ENCODE data around the gene GLOD5.
A peak's percentile ranks its signal among the peaks of the same experiment; 100 is the strongest.

Gene GLOD5

DNA sequence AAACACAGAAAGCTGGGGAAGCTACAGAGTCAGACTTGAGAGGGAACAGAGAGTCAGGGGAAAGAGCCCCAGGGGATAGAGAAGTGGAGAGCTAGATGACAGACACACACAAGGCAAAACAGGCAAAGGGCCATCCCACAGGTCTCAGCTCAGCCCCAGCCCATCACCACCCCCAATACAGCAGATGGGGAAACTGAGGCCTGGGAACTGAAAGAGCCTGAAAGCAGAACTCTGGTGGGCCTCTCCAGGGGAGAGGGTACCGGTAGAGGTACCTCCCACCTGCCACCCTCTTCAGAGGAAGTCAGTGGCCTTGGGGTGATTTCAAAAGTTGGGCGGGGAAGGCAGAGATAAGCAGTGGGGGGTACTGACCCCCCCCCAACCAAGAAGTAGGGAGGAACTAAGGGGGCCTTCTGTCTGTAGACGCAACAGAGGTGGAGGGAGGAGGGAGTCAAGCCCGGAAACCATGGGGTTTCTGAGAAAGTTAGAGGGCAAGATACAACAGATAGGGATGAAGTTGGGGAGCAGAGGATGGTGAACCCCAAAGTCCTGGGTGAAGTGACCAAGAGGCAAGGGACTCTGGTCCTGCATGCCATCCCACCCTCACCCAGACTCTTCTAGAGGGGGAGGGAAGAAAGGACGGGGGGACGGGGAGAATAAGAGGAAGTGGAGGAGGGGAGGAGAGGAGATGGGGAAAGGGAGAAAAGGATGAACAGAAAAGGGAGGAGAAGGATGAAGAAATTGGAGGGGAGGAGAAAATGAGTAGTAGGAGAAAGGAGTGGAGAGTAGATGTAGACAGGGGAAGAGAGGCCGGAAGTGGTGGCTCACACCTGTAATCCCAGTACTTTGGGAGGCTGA is 28.0 kb downstream of the GLOD5 start:
- CTCF ChIA-PET, result no interaction called here
- H3K27ac ChIP-seq (ENCODE audit: extremely low read depth, low read depth, low read length), result no peak overlapping the region
- no peak for TF ChIP-seq ZNF624 (tag by site-specific recombination; IDR thresholded peaks at IDR 0.05)
- no peak for TF ChIP-seq ZNF174 (tag by site-specific recombination; IDR thresholded peaks at IDR 0.05)
- peak; percentile 43; the same call in 1 of the 2 replicates for TF ChIP-seq PRDM1 (tag by site-specific recombination; IDR thresholded peaks at IDR 0.05)
- TF ChIP-seq ZNF529 (tag by site-specific recombination; IDR thresholded peaks at IDR 0.05; ENCODE audit: insufficient replicate concordance), result no peak

GRCh38 chrX:48790477-48790876 is 28.9 kb downstream of the GLOD5 start:
- H3K27ac ChIP-seq (ENCODE audit: extremely low read depth, low read depth, low read length), result no peak overlapping the region
- ChIA-PET POLR2A (no interaction called here), CTCF (no interaction called here)
- H3K36me3 ChIP-seq (ENCODE audit: control insufficient read depth in 2 of 2, insufficient read depth in 1 of 2, low read length in 2 of 2), result no peaks in the 10 kb centered on the region
- no peaks in the 10 kb centered on the region for H3K9me3 ChIP-seq (ENCODE audit: control insufficient read depth, insufficient read depth, low read depth, low read length)
- no peak overlapping the region for H3K4me3 ChIP-seq (ENCODE audit: low read depth, low read length)
- TF ChIP-seq ZNF626 (tag by site-specific recombination; IDR thresholded peaks at IDR 0.05) (no peak), PRDM1 (tag by site-specific recombination; IDR thresholded peaks at IDR 0.05) (peak; percentile 83), ZNF366 (tag by site-specific recombination; conservative IDR thresholded peaks at IDR 0.05) (peak; percentile 90)
- no peaks in the 10 kb centered on the region for H3K4me1 ChIP-seq (ENCODE audit: control insufficient read depth, insufficient read depth, low read length)

More for the DNA sequence above, 28.0 kb downstream of the GLOD5 start:
- Histone ChIP-seq H3K9me3 (ENCODE audit: control insufficient read depth, insufficient read depth, low read depth, low read length) (no peaks in the 10 kb centered on the region), H3K36me3 (ENCODE audit: control insufficient read depth in 2 of 2, insufficient read depth in 1 of 2, low read length in 2 of 2) (no peaks in the 10 kb centered on the region), H3K4me3 (ENCODE audit: low read depth, low read length) (no peak overlapping the region), H3K4me1 (ENCODE audit: control insufficient read depth, insufficient read depth, low read length) (no peaks in the 10 kb centered on the region)
- POLR2A ChIA-PET, result no interaction called here

DNA sequence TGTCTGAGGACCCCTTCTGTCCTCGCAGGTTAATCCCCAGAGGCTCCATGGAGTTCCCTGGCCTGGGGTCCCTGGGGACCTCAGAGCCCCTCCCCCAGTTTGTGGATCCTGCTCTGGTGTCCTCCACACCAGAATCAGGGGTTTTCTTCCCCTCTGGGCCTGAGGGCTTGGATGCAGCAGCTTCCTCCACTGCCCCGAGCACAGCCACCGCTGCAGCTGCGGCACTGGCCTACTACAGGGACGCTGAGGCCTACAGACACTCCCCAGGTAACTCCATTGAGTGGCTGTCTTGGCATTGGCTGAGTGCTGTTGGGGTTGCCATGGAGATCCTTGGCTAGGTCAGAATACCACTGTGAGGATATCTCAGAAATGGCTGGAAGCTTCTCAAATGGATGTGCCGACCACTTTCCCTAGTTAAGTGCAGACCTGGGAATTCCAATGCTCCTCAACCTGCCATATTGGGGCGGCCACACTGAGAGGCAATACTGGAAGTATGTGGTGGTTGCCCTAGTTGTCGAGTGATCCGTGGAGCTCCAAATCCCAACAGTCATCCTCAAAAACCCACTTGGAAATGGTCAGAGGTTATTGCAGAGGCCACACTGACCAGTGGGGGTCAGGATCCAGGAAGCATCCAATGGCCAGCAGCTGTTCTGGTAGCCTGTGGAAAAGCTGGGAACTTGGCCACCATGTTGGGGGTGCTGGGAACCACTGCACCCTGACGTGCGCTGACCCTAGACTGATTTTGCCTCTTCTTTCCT is 29.7 kb downstream of the GLOD5 start:
- ChIA-PET POLR2A (interaction anchor here (1.1 kb wide), 1 partner anchor 10 kb away, joined by 3 read pairs; the partner anchor contains the start of gene HDAC6), CTCF (interaction anchor here (0.6 kb wide), 1 partner anchor 1120 kb away, joined by 5 read pairs; no protein-coding TSS in a partner anchor)
- no peaks in the 10 kb centered on the region for H3K4me1 ChIP-seq (ENCODE audit: control insufficient read depth, insufficient read depth, low read length)
- no peaks in the 10 kb centered on the region for H3K9me3 ChIP-seq (ENCODE audit: control insufficient read depth, insufficient read depth, low read depth, low read length)
- no peaks in the 10 kb centered on the region for H3K36me3 ChIP-seq (ENCODE audit: control insufficient read depth in 2 of 2, insufficient read depth in 1 of 2, low read length in 2 of 2)
- 0 out of 2 replicates have a peak, but pooled peaks have one; percentile 26 for TF ChIP-seq PRDM10 (tag by site-specific recombination; IDR thresholded peaks at IDR 0.05)
- no peak for TF ChIP-seq ZNF571 (tag by site-specific recombination; IDR thresholded peaks at IDR 0.05)
- no peak overlapping the region for H3K27ac ChIP-seq (ENCODE audit: extremely low read depth, low read depth, low read length)
- no peak overlapping the region for H3K4me3 ChIP-seq (ENCODE audit: low read depth, low read length)

DNA sequence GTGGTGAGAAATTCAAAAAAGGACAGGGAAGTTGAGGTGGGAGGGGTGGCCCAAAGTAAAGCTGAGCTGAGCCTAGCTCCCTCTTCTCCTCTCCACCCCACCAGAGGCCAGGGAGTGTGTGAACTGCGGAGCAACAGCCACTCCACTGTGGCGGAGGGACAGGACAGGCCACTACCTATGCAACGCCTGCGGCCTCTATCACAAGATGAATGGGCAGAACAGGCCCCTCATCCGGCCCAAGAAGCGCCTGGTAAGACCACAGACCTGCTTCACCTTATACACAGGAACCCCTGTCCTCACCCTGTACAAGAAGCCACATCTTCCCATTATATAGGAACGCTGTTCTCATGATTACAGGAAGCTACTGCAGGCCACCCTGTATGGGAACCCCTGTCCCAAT is 30.7 kb downstream of the GLOD5 start:
- Histone ChIP-seq H3K4me3 (ENCODE audit: low read depth, low read length) (no peak overlapping the region), H3K27ac (ENCODE audit: extremely low read depth, low read depth, low read length) (no peak overlapping the region), H3K4me1 (ENCODE audit: control insufficient read depth, insufficient read depth, low read length) (no peaks in the 10 kb centered on the region), H3K9me3 (ENCODE audit: control insufficient read depth, insufficient read depth, low read depth, low read length) (no peaks in the 10 kb centered on the region), H3K36me3 (ENCODE audit: control insufficient read depth in 2 of 2, insufficient read depth in 1 of 2, low read length in 2 of 2) (no peaks in the 10 kb centered on the region)
- ChIA-PET CTCF (no interaction called here), POLR2A (interaction anchor here (1.1 kb wide), 1 partner anchor 10 kb away, joined by 4 read pairs; the partner anchor contains the start of gene HDAC6)
- TF ChIP-seq ZNF776 (tag by site-specific recombination; IDR thresholded peaks at IDR 0.05; ENCODE audit: borderline replicate concordance), result no peak
- no peak for TF ChIP-seq ZNF354C (tag by site-specific recombination; IDR thresholded peaks at IDR 0.05; ENCODE audit: borderline replicate concordance, low read depth)
- no peak for TF ChIP-seq ZSCAN30 (tag by site-specific recombination; IDR thresholded peaks at IDR 0.05)
- no peak for TF ChIP-seq ZNF416 (tag by site-specific recombination; IDR thresholded peaks at IDR 0.05)
- no peak for TF ChIP-seq ZNF514 (tag by site-specific recombination; IDR thresholded peaks at IDR 0.05)
- TF ChIP-seq SALL2 (tag by site-specific recombination; IDR thresholded peaks at IDR 0.05; ENCODE audit: borderline replicate concordance), result no peak
- no peak for TF ChIP-seq YY2 (tag by site-specific recombination; IDR thresholded peaks at IDR 0.05)
- TF ChIP-seq MYNN (tag by site-specific recombination; IDR thresholded peaks at IDR 0.05; ENCODE audit: borderline replicate concordance), result no peak
- no peak for TF ChIP-seq SP7 (tag by site-specific recombination; IDR thresholded peaks at IDR 0.05)
- no peak for TF ChIP-seq GLIS1 (tag by site-specific recombination; IDR thresholded peaks at IDR 0.05)
- no peak for TF ChIP-seq ZNF302 (tag by site-specific recombination; IDR thresholded peaks at IDR 0.05; ENCODE audit: low read depth)
- TF ChIP-seq ZNF658 (tag by site-specific recombination; IDR thresholded peaks at IDR 0.05), result no peak
- no peak for TF ChIP-seq ZNF133 (tag by site-specific recombination; IDR thresholded peaks at IDR 0.05)
- TF ChIP-seq KLF10 (tag by site-specific recombination; IDR thresholded peaks at IDR 0.05), result no peak
- no peak for TF ChIP-seq ZSCAN23 (tag by site-specific recombination; IDR thresholded peaks at IDR 0.05)
- no peak for TF ChIP-seq ZNF426 (tag by site-specific recombination; IDR thresholded peaks at IDR 0.05)

All from HEK293 (cell line).